Panc1 (cell line): ENCODE results near the gene CTNNA1. TPM values are rescaled to one million over a fixed set of nuclear protein-coding genes. Genes with fewer than 3 reads are reported as not detected.

Source experiments
- ATAC-seq: fragments of 200-7000 bp; cut with Tn5 transposase; 2 replicates; pipeline ENCODE4 v1.9.1; 2020; ENCODE audit warnings: mild to moderate bottlenecking, moderate library complexity
- BruUV-seq: library from RNA; stranded (reverse); fragments of 400-500 nt; replicated peaks from 2 replicates; lab custom pipeline; 2021; lab: Mats Ljungman, UMichigan
- CTCF ChIA-PET: fragments of 300-600 bp; sonication (Branson Sonifier 250); formaldehyde crosslinking; loops from one replicate; lab custom pipeline; 2022; ENCODE audit warnings: antibody characterized with exemption; lab: Charles Lee
- POLR2A ChIA-PET: fragments of 300-600 bp; sonication (Branson Sonifier 250); formaldehyde crosslinking; loops from one replicate; lab custom pipeline; 2022; ENCODE audit warnings: antibody characterized with exemption; lab: Charles Lee
- DNase-seq: peaks from one replicate; pipeline ENCODE4 v3.0.0-alpha.2; 2010; ENCODE audit warnings: low read depth, low spot score
- H3K27ac ChIP-seq: 2 replicates; pipeline ENCODE4 v1.5.1; 2011; ENCODE audit warnings: mild to moderate bottlenecking, low read length, inconsistent platforms
- H3K27me3 ChIP-seq: fragments of 200-500 bp; sonication (Bioruptor generic); 2 replicates; pipeline ENCODE4 v1.6.0; 2014; ENCODE audit warnings: low read length, inconsistent platforms; ENCODE audit not compliant: control insufficient read depth, insufficient read depth
- H3K36me3 ChIP-seq: fragments of 200-500 bp; sonication (Bioruptor generic); 2 replicates; pipeline ENCODE4 v1.5.1; 2014; ENCODE audit warnings: inconsistent platforms, mild to moderate bottlenecking, low read length, moderate library complexity; ENCODE audit not compliant: control insufficient read depth, insufficient read depth
- H3K4me1 ChIP-seq: 2 replicates; pipeline ENCODE4 v1.5.1; 2011; ENCODE audit warnings: inconsistent platforms, mild to moderate bottlenecking, low read length, moderate library complexity; ENCODE audit not compliant: control insufficient read depth, insufficient read depth
- H3K4me3 ChIP-seq, 2 experiments: 2 replicates each; pipeline ENCODE4 v1.5.1; 2011 to 2012; ENCODE audit warnings: low read depth in 2 of 2, low read length in 2 of 2, mild to moderate bottlenecking in 2 of 2, inconsistent platforms in 1 of 2, moderate library complexity in 1 of 2
- H3K9me3 ChIP-seq: fragments of 200-500 bp; sonication (Bioruptor generic); 2 replicates; pipeline ENCODE4 v1.5.1; 2014; ENCODE audit warnings: low read depth, mild to moderate bottlenecking, inconsistent platforms, low read length, moderate library complexity; ENCODE audit not compliant: control insufficient read depth, insufficient read depth
- CTCF ChIP-seq: fragments of 450-650 bp; IDR thresholded peaks from 2 replicates; pipeline ENCODE4 v1.5.1; 2017; ENCODE audit warnings: mild to moderate bottlenecking
- POLR2AphosphoS5 ChIP-seq: IDR thresholded peaks from 2 replicates; pipeline ENCODE4 v1.6.1; 2012; ENCODE audit warnings: mild to moderate bottlenecking, low read depth, low read length, moderate library complexity
- REST ChIP-seq, 2 experiments: IDR thresholded peaks; 2 replicates each; pipeline ENCODE4 v1.6.1; 2011 to 2012; ENCODE audit warnings: low read depth in 2 of 2, control low read depth in 1 of 2, low read length in 1 of 2, mild to moderate bottlenecking in 1 of 2, moderate library complexity in 1 of 2; ENCODE audit not compliant: insufficient read depth in 1 of 2
- SIN3A ChIP-seq: IDR thresholded peaks from 2 replicates; pipeline ENCODE4 v1.6.1; 2012; ENCODE audit warnings: low read depth, mild to moderate bottlenecking, low read length, moderate library complexity, borderline replicate concordance; ENCODE audit not compliant: insufficient read depth
- TCF7L2 ChIP-seq: IDR thresholded peaks from 2 replicates; pipeline ENCODE4 v1.6.1; 2011; ENCODE audit warnings: mild to moderate bottlenecking, low read depth, low read length, inconsistent platforms
- in situ Hi-C: cut with HindIII; loops from 2 replicates; pipeline ENCODE4 v1.10.0; 2016; ENCODE audit warnings: low sequenced_read_pairs, low pct_unique_long_range_greater_than_20kb
- intact Hi-C: fragments of 100-400 bp; cut with micrococcal nuclease; formaldehyde crosslinking; loops from one replicate; pipeline ENCODE4 v1.10.0; 2022; ENCODE audit not compliant: unreplicated experiment
- total RNA-seq: library from RNA; stranded (reverse); gene quantifications from one replicate; pipeline ENCODE4 v1.2.1, GENCODE V29; 2021; ENCODE audit not compliant: unreplicated experiment

Gene CTNNA1
- total RNA-seq, 1 experiment from 2014 or later: 298 TPM

GRCh38 chr5:138909734-138910133, 156.5 kb downstream of the CTNNA1 start:
- BruUV-seq: no TSS peak
- no peaks in the 10 kb centered on the region for H3K27me3 ChIP-seq
- DNase-seq (no peak), ATAC-seq (no peak)
- intact Hi-C loops: no loop called here
- in situ Hi-C loops: no loop called here
- ChIA-PET CTCF (no interaction called here), POLR2A (no interaction called here)
- H3K27ac ChIP-seq: no peak overlapping the region
- TF ChIP-seq TCF7L2 (no peak), POLR2AphosphoS5 (no peak), CTCF (no peak), REST (IDR thresholded peaks at IDR 0.05; ENCODE audit: insufficient read depth in 1 of 2, low read depth in 2 of 2, low read length in 1 of 2) (no peak), SIN3A (no peak)
- no peaks in the 10 kb centered on the region for H3K9me3 ChIP-seq
- no peak overlapping the region for H3K4me3 ChIP-seq
- H3K4me1 ChIP-seq: no peaks in the 10 kb centered on the region
- 0 out of 2 replicates have a peak, but pooled peaks cover 2% of the 10 kb centered on the region for H3K36me3 ChIP-seq

- no TSS peak for BruUV-seq
Observed at GRCh38 chr5:138910546-138911185, 157.4 kb downstream of the CTNNA1 start.

More at GRCh38 chr5:138910546-138911185, 157.4 kb downstream of the CTNNA1 start:
- Histone ChIP-seq H3K4me3 (no peak overlapping the region), H3K9me3 (no peaks in the 10 kb centered on the region), H3K27ac (no peak overlapping the region), H3K27me3 (no peaks in the 10 kb centered on the region), H3K36me3 (no peaks in the 10 kb centered on the region), H3K4me1 (no peaks in the 10 kb centered on the region)
- POLR2A ChIA-PET: no interaction called here
- no peak for TF ChIP-seq POLR2AphosphoS5
- no peak for TF ChIP-seq TCF7L2
- no peak for TF ChIP-seq SIN3A
- TF ChIP-seq CTCF: no peak
- TF ChIP-seq REST (IDR thresholded peaks at IDR 0.05; ENCODE audit: insufficient read depth in 1 of 2, low read depth in 2 of 2, low read length in 1 of 2): no peak
- DNase-seq (no peak), ATAC-seq (no peak)
- intact Hi-C loops (no loop called here), in situ Hi-C loops (no loop called here)
- CTCF ChIA-PET: no interaction called here
